Islet of Langerhans (tissue), 1 donor: ENCODE results near the gene IFRD2.
"Not testable (repeated sequence)": the region's sequence is repeated elsewhere in the genome, so short reads cannot be mapped to it uniquely, and the experiment has no call there.

Experiments used
- FAIRE-seq: peaks from one replicate; lab custom pipeline; 2011; peaks lifted over from hg19 to GRCh38; lab: Jason Lieb, UNC

Gene IFRD2

GRCh38 chr3:50300681-50301254 lies 8.5 kb upstream of the IFRD2 start:
- FAIRE-seq: no peak

DNA sequence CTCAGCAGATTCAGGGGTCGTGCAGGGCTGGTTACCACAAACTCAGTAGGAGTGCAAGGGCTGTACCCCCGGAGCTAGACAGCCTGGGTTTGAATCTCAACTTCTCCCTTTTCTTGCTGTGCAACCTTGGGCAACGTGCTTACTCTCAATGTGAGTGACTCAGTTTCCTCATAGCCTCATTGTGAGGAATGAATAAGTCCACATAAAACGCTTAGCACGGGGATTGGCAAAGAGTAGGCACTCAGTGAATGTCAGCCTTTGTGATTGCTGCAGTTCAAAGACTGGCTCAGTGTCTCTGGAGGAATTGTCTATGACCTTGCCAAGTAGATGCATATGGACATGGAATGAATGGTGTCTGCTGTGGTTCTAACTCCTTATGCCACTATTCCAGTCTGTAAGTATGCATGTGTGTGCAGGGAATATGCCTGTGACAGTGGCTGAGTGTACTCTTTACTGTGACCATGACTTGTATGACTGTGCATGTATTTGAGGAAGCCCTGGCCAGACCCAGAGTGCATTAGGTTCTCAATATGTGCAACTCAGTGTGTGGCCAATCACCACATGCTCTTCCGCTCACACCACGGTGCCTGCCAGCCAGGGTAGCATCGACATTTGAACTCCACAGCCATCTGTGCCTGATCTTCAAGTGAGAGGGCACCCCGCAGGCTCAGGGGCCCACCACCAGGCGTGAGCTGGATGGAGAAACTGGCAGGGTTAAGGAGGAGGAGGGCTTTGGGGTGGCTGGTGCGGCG lies 7.9 kb upstream of the IFRD2 start:
- FAIRE-seq: no peak

GRCh38 chr3:50299638-50299928 lies 7.4 kb upstream of the IFRD2 start:
- no peak for FAIRE-seq

GRCh38 chr3:50298836-50299637 lies 6.8 kb upstream of the IFRD2 start, which contains the start of the genes HYAL3 and NAA80:
HYAL3 (minus strand) TSS chr3:50299405; CDS start chr3:50295602, 3,803 bp downstream.
NAA80 (minus strand) TSS chr3:50299405; CDS start chr3:50297463, 1,942 bp downstream.
- FAIRE-seq: peak; percentile 56

GRCh38 chr3:50297896-50298725 lies 5.9 kb upstream of the IFRD2 start:
- FAIRE-seq: no peak

DNA sequence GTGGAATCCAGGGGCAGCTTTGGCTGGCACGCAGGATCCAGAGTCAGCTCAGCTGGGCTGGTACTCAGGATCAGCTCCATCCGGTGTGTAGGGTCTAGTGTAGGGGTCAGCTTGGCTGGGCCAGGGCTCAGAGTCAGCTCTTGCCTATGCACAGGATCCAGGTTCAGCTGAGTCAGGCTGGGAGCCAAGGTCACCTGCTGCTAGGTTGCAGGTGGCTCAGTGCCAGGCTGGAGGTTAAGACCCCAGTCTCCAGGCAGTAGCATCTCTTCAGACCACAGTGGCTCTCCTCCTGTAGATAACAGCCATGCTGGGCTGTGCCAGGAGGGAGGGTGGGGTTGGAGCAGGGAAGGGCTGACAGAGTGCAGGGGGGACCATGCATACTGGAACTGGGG lies 5.2 kb upstream of the IFRD2 start:
- FAIRE-seq: no peak

- no peak for FAIRE-seq
Measured at GRCh38 chr3:50296721-50297383, 4.6 kb upstream of the IFRD2 start.

- no peak for FAIRE-seq
Measured at GRCh38 chr3:50295553-50296431, 3.6 kb upstream of the IFRD2 start.

DNA sequence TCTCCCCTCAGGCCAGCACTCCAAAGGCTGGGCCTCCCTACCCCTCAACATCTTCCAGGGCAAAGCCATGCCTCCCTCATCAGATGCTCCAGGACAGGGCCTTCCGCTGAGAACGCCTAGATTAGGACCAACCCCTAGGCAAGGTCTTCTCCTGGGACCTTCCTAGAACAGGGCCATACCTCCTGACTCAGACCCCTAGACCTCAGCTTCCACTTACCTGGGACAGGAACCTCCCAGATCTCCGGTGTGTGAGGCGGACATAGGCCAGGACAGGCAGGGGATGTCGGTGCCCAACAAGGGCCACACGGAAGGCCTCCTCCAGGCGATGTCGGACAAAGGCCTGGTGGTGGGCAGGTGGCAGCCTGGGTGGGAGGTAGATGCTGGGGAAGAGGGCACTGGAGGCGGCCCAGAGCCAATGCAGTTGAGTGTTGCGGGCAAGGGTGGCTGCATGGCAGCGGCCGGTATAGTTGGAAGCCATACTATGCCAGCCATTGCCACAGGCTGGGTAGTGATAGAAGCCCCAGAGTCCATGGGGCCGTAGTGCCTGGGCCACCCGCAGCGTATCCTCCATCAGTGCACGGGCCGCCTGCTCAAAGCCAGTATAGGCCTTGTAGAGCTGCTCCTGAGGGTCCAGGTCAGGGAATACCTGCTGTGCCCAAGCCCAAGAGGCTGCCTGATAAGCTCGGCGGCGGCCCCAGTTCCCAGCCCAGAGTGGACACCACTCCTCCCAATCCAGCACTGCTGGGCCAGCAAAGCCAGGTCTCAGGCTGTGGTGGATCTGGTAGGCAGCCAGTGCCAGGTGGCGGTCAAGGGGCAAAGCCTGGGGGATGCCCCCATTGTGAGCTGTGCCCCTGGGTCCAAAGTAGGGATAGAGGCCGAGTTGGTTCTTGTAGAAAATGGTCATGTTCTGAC lies 2.5 kb upstream of the IFRD2 start:
- FAIRE-seq: no peak

GRCh38 chr3:50294089-50294488 lies 1.9 kb upstream of the IFRD2 start:
- no peak for FAIRE-seq

DNA sequence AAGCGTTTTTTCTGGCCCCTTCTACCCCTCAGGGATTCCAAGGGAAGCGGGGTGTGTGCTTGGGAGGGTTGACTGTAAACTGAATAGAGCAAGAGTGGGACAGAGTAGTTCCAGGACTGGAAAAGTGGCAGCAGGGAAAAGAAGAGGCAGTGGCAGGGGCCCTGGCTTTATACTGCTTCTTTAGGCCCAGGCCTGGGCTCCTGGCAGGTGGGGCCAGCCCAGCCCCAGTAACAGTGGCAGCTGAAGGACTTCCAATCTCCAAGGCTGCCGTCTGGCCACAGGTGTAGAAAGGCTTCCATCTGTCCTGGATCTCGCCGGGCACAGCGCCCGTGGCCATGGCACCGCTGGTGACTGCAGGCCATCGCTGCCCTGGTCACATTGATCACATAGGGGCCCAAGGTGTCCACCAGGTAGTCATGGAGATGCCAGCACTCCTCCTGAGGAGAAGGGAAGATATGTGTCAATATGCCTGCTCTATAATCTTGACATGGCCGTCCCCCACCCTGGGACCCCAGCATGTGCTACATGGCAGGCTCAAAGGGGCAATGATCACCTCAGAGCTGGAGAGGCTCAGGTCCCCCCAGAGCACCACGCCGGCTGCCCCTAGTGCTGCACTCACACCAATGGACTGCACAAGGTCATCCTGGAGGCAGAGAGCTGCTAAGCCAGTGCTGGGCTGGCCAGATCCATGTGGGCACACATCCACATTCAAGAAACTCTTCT lies 1.0 kb upstream of the IFRD2 start:
- no peak for FAIRE-seq

DNA sequence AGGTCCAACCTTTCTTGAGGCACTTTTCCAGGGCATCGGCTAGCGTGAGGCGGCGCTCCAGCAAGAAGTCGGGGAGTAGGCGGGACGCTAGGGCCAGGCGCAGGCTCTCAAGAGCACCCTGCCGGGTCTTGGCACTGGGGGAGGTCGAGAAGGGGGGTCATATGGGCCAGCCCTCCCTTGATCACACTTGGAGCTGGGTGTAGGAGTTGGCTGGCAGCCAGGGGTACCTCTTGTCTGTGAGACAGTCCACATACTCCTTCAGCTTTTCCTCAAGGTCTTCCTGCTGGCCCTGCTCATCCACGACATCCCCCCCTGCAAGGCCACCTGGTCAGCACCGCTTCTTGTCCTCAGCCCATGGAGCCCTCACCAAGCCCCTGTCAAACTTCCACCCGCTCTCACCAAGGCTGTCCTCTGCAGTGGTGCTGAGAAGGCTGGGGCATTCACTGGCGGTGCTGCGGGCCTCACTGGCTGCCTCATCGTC lies 2.0 kb downstream of the IFRD2 start:
- no peak for FAIRE-seq

- no peak for FAIRE-seq
Measured at GRCh38 chr3:50289130-50289529, 3.1 kb downstream of the IFRD2 start.

GRCh38 chr3:50288387-50289007 lies 3.7 kb downstream of the IFRD2 start:
- FAIRE-seq: no peak

DNA sequence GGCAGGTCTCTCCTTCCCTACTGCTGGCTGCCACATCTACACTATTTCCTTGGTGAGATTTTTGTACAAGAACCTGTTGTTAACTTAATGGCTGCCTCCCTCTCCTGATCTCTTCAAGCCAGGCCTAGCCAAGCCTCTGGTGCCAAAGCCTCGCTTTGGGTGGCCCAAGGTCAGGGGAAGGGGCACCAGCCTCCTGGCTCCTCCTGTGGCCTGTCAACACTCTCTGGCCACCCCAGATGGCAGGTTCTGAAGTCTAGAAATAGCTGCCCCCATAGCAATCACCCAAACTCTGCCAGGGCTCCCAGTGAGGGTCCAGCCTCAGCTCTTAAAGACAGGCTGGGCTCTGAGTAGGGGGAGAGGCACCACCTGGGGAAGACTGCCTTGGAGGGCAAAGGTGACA lies 5.0 kb downstream of the IFRD2 start:
- FAIRE-seq: no peak

GRCh38 chr3:50286322-50287227 lies 5.7 kb downstream of the IFRD2 start:
- FAIRE-seq: no peak

- not testable (repeated sequence) for FAIRE-seq
Measured at GRCh38 chr3:50284121-50284520, 8.1 kb downstream of the IFRD2 start.
